Daoy (cell line): Measurements from ENCODE around the gene OR4C15. TPM values are rescaled to one million over a fixed set of nuclear protein-coding genes. Genes with fewer than 3 reads are reported as not detected.

Experiments
- DNase-seq: peaks from one replicate; pipeline ENCODE4 v3.0.0-alpha.2; 2015; ENCODE audit warnings: low read depth
- total RNA-seq: library from RNA; depleted of rRNA; stranded (reverse); fragments of >200 nt; shearing (Covaris generic); gene quantifications from 2 replicates; pipeline ENCODE4 v1.2.3, GENCODE V29; 2014; rRNA removed

OR4C15 gene
- not detected in 2 replicates for total RNA-seq

DNA sequence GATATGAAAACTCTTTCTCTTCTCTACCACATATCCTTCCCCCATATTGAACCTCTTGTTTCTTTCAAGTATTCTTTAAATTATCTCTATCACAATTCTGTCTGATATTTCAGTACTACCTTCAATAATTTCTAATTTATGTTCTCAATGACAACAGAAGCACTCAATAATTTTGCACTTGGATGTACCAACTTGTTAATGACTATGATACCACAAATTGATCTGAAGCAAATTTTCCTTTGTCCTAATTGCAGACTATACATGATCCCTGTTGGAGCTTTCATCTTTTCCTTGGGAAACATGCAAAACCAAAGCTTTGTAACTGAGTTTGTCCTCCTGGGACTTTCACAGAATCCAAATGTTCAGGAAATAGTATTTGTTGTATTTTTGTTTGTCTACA, at the start of gene OR4C15:
Gene OR4C15 (plus strand): TSS at position 301 of the 400 bp plus-strand sequence. CDS start 0 bp downstream, at position 301.
- no peak for DNase-seq

DNA sequence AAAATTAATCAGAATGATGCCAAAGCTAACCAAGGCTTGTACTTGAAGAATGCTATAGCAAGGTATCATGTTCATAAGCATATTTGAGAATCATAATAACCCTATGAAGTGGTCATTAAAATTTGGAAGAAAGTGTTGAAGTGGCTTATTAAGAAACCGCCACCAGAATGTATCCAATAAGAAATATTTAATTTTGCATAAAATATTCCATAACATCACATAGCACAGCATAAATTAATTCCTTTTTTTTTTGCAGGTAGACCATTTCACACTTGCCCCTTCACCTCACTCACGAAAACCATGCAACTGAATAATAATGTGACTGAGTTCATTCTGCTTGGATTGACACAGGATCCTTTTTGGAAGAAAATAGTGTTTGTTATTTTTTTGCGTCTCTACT, 17.6 kb downstream of the OR4C15 start, which contains the start of gene OR4C16:
Gene OR4C16 (plus strand): TSS at position 301 of the 400 bp plus-strand sequence. CDS start 0 bp downstream, at position 301.
- DNase-seq: no peak

DNA sequence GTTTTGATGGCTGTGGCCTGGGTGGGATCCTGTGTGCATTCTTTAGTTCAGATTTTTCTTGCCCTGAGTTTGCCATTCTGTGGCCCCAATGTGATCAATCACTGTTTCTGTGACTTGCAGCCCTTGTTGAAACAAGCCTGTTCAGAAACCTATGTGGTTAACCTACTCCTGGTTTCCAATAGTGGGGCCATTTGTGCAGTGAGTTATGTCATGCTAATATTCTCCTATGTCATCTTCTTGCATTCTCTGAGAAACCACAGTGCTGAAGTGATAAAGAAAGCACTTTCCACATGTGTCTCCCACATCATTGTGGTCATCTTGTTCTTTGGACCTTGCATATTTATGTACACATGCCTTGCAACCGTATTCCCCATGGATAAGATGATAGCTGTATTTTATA, 18.3 kb downstream of the OR4C15 start:
- DNase-seq: no peak

Other genes starting within 250 kb of the OR4C15 start
- gene OR4A16, start 211.3 kb upstream of the OR4C15 start, total RNA-seq: not detected in 2 replicates
- not detected in 2 replicates for gene OR4A15, start 186.5 kb upstream of the OR4C15 start, total RNA-seq
- gene OR4C16, start 17.7 kb downstream of the OR4C15 start, total RNA-seq: not detected in 2 replicates
- not detected in 2 replicates for gene OR4C11, start 53.2 kb downstream of the OR4C15 start, total RNA-seq
- not detected in 2 replicates for gene OR4P4, start 80.6 kb downstream of the OR4C15 start, total RNA-seq
- gene OR4S2, start 93.9 kb downstream of the OR4C15 start, total RNA-seq: not detected in 2 replicates
- gene OR4C6, start 107.7 kb downstream of the OR4C15 start, total RNA-seq: not detected in 2 replicates
- not detected in 2 replicates for gene OR5D13, start 219.0 kb downstream of the OR4C15 start, total RNA-seq
- gene OR5D14, start 241.1 kb downstream of the OR4C15 start, total RNA-seq: not detected in 2 replicates